Thyroid gland (tissue), 4 donors: ENCODE data around the gene CELSR3. TPM values are rescaled to one million over a fixed set of nuclear protein-coding genes. Genes with fewer than 3 reads are reported as not detected.

Experiments used
- DNase-seq, 2 donors: peaks; one replicate each; pipeline ENCODE4 v3.0.0-alpha.2; 2019
- H3K27ac ChIP-seq, 3 donors: fragments of 200-600 bp; sonication (generic); 1 replicate in 2 of 3; 2 replicates in 1 of 3; pipeline ENCODE4 v1.5.1; 2016 to 2019; ENCODE audit warnings: mild to moderate bottlenecking in 1 of 3, moderate library complexity in 1 of 3
- H3K27me3 ChIP-seq: fragments of 200-600 bp; sonication (generic); one replicate; pipeline ENCODE4 v1.5.1; 2019
- H3K36me3 ChIP-seq, 2 donors: fragments of 200-600 bp; sonication (generic); one replicate each; pipeline ENCODE4 v1.5.1; 2016 to 2019
- H3K4me1 ChIP-seq, 2 donors: fragments of 200-600 bp; sonication (generic); one replicate each; pipeline ENCODE4 v1.5.1; 2017 to 2019
- H3K4me3 ChIP-seq, 3 donors: fragments of 200-600 bp; sonication (generic); replicated peaks in 1 of 3; 1 replicate in 2 of 3; 2 replicates in 1 of 3; pipeline ENCODE4 v1.5.1; 2016; ENCODE audit warnings: mild to moderate bottlenecking in 1 of 3
- H3K9me3 ChIP-seq: fragments of 200-600 bp; sonication (generic); one replicate; pipeline ENCODE4 v1.5.1; 2017
- CTCF ChIP-seq, 6 experiments: fragments of 200-600 bp in 3 of 6; fragments of 450-650 bp in 3 of 6; sonication (generic) in 3 of 6; IDR thresholded peaks; one replicate each; pipeline ENCODE4 v1.5.1; 2016 to 2019; ENCODE audit warnings: antibody characterized with exemption in 6 of 6, mild to moderate bottlenecking in 2 of 6, inconsistent platforms in 1 of 6, moderate library complexity in 1 of 6
- POLR2A ChIP-seq, 2 donors: fragments of 450-650 bp; IDR thresholded peaks; one replicate each; pipeline ENCODE4 v1.6.1; 2017; ENCODE audit warnings: antibody characterized with exemption in 2 of 2, mild to moderate bottlenecking in 2 of 2, moderate library complexity in 1 of 2
- WGBS, 2 donors: methylation state at CpG; one replicate each; pipeline ENCODE4 v1.1.5; 2017; 5-methylcytosine and 5-hydroxymethylcytosine counted together
- intact Hi-C: fragments of 100-400 bp; cut with DNase I; formaldehyde crosslinking; loops from one replicate; pipeline ENCODE4 v1.15.1; 2023
- total RNA-seq, 4 donors: library from RNA; depleted of rRNA; stranded (reverse); fragments of >200 nt; gene quantifications; one replicate each; pipeline ENCODE4 v1.2.3, GENCODE V29; 2016

Gene CELSR3
- total RNA-seq, 4 donors from 2014 or later: 0.54 to 1.7 (median 1.0) TPM

DNA sequence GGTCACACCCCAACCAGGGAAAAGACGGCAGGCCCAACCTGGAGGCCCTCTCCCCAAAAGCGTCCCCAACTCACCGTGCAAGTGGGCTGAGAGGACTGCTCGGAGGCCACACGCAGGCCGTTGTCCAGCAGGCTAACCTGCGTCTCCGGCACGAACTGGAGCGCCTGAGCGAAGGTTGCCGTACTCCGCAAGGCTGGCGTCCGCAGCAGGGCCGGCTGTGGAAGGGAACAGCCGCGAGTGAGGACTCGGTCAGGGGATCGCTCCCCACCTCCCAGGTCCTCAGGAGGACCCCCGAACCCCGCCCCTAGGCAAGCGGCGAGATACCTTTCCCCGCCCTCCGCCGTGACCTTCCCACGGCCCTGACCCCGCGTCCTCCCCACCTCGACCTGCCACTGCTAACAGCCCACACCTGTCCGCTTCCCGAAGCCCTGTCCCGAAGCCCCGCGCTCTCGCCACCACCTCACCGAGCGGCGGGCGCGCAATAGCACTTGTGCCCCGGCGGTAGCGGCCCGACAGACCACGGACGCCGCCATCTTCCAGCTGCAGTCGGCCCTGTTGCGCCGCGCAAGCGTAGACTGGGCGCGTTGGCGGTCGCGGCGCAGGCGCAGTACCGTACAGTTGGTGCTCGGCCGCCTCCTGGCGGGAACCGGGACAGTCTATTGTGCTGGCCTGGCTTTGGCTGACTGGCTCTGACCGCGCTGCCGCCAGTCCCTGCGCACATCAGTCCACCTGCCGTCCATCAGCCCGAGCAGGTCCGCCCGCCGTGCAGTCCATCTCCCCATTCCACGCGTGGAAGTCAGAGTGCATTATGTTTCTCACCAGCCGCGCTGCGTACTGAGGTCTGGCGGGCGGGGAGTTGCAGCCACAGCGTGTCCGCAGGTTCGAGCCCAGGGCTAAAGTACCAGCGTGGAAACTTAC lies 53.3 kb downstream of the CELSR3 start, which contains the start of gene UQCRC1:
Gene UQCRC1 (minus strand): TSS at position 559 of the 918 bp plus-strand sequence. CDS start 26 bp downstream, at position 533.
- Histone ChIP-seq H3K36me3 (peaks cover 14 to 22% of the 10 kb centered on the region in 2 donors), H3K4me3 (peak within 1 kb of the TSS; percentile 9 to 76 (median 36)), H3K27ac (peak within 1 kb of the TSS; percentile 73 to 93 (median 78)), H3K27me3 (no peaks in the 10 kb centered on the region), H3K9me3 (no peaks in the 10 kb centered on the region), H3K4me1 (peaks cover 8 to 12% of the 10 kb centered on the region in 2 donors)
- 1 to 4% methylated on average over 30 to 43 of the region's 86 CpGs for WGBS, 2 donors
- TF ChIP-seq CTCF (IDR thresholded peaks at IDR 0.05) (peak; percentile 44 to 96 (median 74)), POLR2A (IDR thresholded peaks at IDR 0.05) (peak in 1 of 2 donors; percentile 94)
- DNase-seq: peak; percentile 92 to 94
- intact Hi-C loops: no loop called here

GRCh38 chr3:48607519-48607918 lies 55.2 kb downstream of the CELSR3 start:
- H3K4me1 ChIP-seq: peaks cover 8 to 12% of the 10 kb centered on the region in 2 donors
- TF ChIP-seq POLR2A (IDR thresholded peaks at IDR 0.05): no peak
- peaks cover 32 to 40% of the 10 kb centered on the region in 2 donors for H3K36me3 ChIP-seq
- no peaks in the 10 kb centered on the region for H3K27me3 ChIP-seq
- DNase-seq: no peak
- no peaks in the 10 kb centered on the region for H3K9me3 ChIP-seq
- intact Hi-C loops: no loop called here
- H3K4me3 ChIP-seq: no peak overlapping the region
- H3K27ac ChIP-seq: no peak overlapping the region
- WGBS, 2 donors: 96 to 99% methylated on average over 5 of the region's 5 CpGs

GRCh38 chr3:48601622-48601994 lies 61.1 kb downstream of the CELSR3 start:
- intact Hi-C loops: no loop called here
- Histone ChIP-seq H3K4me1 (no peaks in the 10 kb centered on the region), H3K27ac (no peak overlapping the region), H3K4me3 (no peak overlapping the region), H3K9me3 (no peaks in the 10 kb centered on the region), H3K36me3 (peaks cover 71 to 89% of the 10 kb centered on the region in 2 donors), H3K27me3 (no peaks in the 10 kb centered on the region)
- TF ChIP-seq POLR2A (IDR thresholded peaks at IDR 0.05) (no peak), CTCF (IDR thresholded peaks at IDR 0.05) (no peak)
- WGBS, 2 donors: 48 to 51% methylated on average over 2 of the region's 2 CpGs
- peak; percentile 73 to 77 for DNase-seq

DNA sequence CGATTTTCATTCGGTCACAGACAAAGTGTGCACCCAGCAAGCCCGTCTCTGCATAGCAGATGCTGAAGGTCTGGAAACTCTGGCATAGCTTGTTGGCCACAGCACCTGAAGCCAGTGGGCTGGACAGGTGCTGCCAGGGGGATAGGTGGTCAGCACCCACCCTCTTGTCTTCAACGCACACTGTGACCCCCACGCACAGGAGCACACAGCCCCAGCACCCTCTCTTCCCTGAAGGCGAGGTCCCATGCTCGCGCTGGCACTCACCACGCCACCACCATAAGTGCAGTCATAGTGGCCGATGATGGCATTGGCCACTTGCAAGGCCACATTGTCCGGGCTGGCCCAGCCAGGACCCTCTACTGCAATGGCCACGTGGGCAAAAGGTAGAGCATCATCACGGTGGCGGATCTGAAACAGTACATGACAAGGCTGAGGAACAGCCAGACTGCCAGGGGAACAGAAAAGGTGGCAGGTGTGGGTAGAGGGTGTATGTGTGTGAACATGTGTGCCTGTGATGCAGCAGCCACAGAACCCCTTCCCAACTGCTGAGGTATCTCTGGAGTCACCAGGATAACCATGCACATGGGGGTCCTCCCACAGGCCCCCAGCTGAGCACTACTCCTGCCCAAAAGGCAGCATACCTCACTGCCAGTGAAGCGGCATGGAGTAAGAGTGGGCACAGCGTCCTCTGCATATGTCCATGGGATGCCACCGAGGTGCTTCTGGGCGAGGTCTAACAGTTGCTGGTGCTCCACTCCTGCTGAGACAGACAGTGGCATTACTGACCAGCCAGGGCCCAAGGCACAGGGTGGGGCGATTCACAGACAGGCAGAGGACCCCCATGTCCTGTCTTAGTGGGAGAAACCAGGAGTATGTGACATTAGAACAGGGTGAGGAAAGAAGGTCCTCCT lies 61.7 kb downstream of the CELSR3 start:
- Histone ChIP-seq H3K4me1 (no peaks in the 10 kb centered on the region), H3K36me3 (peaks cover 71 to 83% of the 10 kb centered on the region in 2 donors), H3K4me3 (no peak overlapping the region), H3K27ac (no peak overlapping the region), H3K27me3 (no peaks in the 10 kb centered on the region), H3K9me3 (no peaks in the 10 kb centered on the region)
- DNase-seq: no peak
- WGBS, 2 donors: 92 to 97% methylated on average over 15 to 19 of the region's 19 CpGs
- TF ChIP-seq CTCF (IDR thresholded peaks at IDR 0.05): no peak
- TF ChIP-seq POLR2A (IDR thresholded peaks at IDR 0.05): no peak
- intact Hi-C loops: no loop called here

DNA sequence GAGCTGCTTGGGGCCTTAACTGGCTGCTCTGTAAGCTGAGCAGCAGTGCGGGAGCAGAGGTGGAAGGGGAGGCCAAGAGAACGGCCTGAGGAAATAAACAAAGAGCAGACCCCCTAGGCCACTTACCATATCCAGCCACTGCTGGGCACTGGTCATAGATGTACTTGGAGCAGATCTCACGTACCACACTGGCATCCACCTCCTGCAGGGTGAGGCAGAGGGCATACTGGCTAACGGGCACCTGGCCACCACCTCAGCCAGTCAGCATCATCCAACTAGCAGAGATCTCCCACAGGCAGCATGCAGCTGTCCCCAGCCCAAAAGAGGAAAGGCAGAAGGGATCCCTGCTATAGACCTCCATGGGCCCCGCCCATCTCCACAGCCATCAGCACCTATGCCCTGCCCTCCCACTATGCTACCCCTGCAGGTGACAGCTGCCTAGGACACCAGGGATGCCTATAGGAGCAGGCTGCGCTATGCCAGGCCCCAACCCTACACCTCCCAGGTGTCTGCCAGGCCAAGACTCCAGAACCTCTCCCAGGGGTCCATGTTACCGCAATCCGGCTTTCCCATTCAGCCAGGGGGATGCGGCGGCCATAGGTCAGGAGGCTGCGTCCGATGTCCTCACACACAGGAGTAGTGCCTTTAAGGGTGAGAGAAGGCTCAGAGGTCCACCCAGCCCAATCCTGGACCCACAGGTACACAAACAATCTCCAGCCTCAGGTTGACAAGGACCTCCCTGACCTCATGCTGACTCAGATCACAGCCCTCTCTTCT lies 63.0 kb downstream of the CELSR3 start:
- H3K4me1 ChIP-seq: peaks cover 5 to 9% of the 10 kb centered on the region in 2 donors
- TF ChIP-seq CTCF (IDR thresholded peaks at IDR 0.05): no peak
- TF ChIP-seq POLR2A (IDR thresholded peaks at IDR 0.05): no peak

More for the DNA sequence above, 63.0 kb downstream of the CELSR3 start:
- no peak overlapping the region for H3K4me3 ChIP-seq
- peaks cover 60 to 71% of the 10 kb centered on the region in 2 donors for H3K36me3 ChIP-seq
- no peaks in the 10 kb centered on the region for H3K27me3 ChIP-seq
- intact Hi-C loops: no loop called here
- H3K9me3 ChIP-seq: no peaks in the 10 kb centered on the region
- no peak for DNase-seq
- WGBS, 2 donors: 92 to 100% methylated on average over 3 to 10 of the region's 12 CpGs
- no peak overlapping the region for H3K27ac ChIP-seq
